HEK293 (cell line): ENCODE results near the gene STARD9.

Source experiments
- GFI1B ChIP-seq: fragments of 450-650 bp; formaldehyde crosslinking; IDR thresholded peaks from 2 replicates; pipeline ENCODE4 v1.5.1; 2016; ENCODE audit warnings: missing biosample characterization, missing genetic modification characterization
- GLI4 ChIP-seq: fragments of 450-650 bp; formaldehyde crosslinking; IDR thresholded peaks from 2 replicates; pipeline ENCODE4 v1.5.1; 2016; ENCODE audit warnings: missing biosample characterization, missing genetic modification characterization
- HOXA7 ChIP-seq: sonication (generic); formaldehyde crosslinking; IDR thresholded peaks from 2 replicates; pipeline ENCODE4 v1.8.1; 2022; ENCODE audit warnings: missing genetic modification reagents, borderline replicate concordance
- KLF10 ChIP-seq: fragments of 450-650 bp; IDR thresholded peaks from 2 replicates; pipeline ENCODE4 v1.5.1; 2018; ENCODE audit warnings: missing biosample characterization, mild to moderate bottlenecking, missing genetic modification characterization
- KLF16 ChIP-seq: fragments of 450-650 bp; formaldehyde crosslinking; IDR thresholded peaks from 2 replicates; pipeline ENCODE4 v1.5.1; 2017; ENCODE audit warnings: missing biosample characterization, missing genetic modification characterization
- PRDM6 ChIP-seq: fragments of 450-650 bp; formaldehyde crosslinking; IDR thresholded peaks from 2 replicates; pipeline ENCODE4 v1.5.1; 2017; ENCODE audit warnings: missing biosample characterization, missing genetic modification characterization
- RBAK ChIP-seq: fragments of 450-650 bp; formaldehyde crosslinking; IDR thresholded peaks from 2 replicates; pipeline ENCODE4 v1.5.1; 2016; ENCODE audit warnings: missing biosample characterization, missing genetic modification characterization
- TRIM28 ChIP-seq: IDR thresholded peaks from 2 replicates; pipeline ENCODE4 v1.6.1; 2011; ENCODE audit warnings: low read length, control low read depth, borderline replicate concordance
- ZBTB8A ChIP-seq: fragments of 450-650 bp; formaldehyde crosslinking; IDR thresholded peaks from 2 replicates; pipeline ENCODE4 v1.5.1; 2016; ENCODE audit warnings: missing biosample characterization, missing genetic modification characterization
- ZNF114 ChIP-seq: fragments of 450-650 bp; formaldehyde crosslinking; IDR thresholded peaks from 2 replicates; pipeline ENCODE4 v1.5.0; 2017; ENCODE audit warnings: missing biosample characterization, missing genetic modification characterization
- ZNF19 ChIP-seq: fragments of 450-650 bp; formaldehyde crosslinking; IDR thresholded peaks from 2 replicates; pipeline ENCODE4; 2016; ENCODE audit warnings: missing biosample characterization, missing genetic modification characterization, low read depth
- ZNF311 ChIP-seq: fragments of 450-650 bp; formaldehyde crosslinking; IDR thresholded peaks from 2 replicates; pipeline ENCODE4 v1.5.1; 2017; ENCODE audit warnings: missing biosample characterization, missing genetic modification characterization, borderline replicate concordance
- ZNF354C ChIP-seq: fragments of 450-650 bp; formaldehyde crosslinking; IDR thresholded peaks from 2 replicates; pipeline ENCODE4 v1.5.1; 2016; ENCODE audit warnings: missing biosample characterization, missing genetic modification characterization, low read depth, borderline replicate concordance
- ZNF362 ChIP-seq: fragments of 450-650 bp; formaldehyde crosslinking; IDR thresholded peaks from 2 replicates; pipeline ENCODE4 v1.5.1; 2016; ENCODE audit warnings: missing biosample characterization, missing genetic modification characterization
- ZNF391 ChIP-seq: fragments of 450-650 bp; formaldehyde crosslinking; IDR thresholded peaks from 2 replicates; pipeline ENCODE4 v1.5.1; 2016; ENCODE audit warnings: low read depth, missing biosample characterization, missing genetic modification characterization, borderline replicate concordance
- ZNF449 ChIP-seq: fragments of 450-650 bp; formaldehyde crosslinking; IDR thresholded peaks from 2 replicates; pipeline ENCODE4 v1.5.1; 2017; ENCODE audit warnings: missing biosample characterization, mild to moderate bottlenecking, missing genetic modification characterization, moderate library complexity
- ZNF560 ChIP-seq: fragments of 450-650 bp; formaldehyde crosslinking; IDR thresholded peaks from 2 replicates; pipeline ENCODE4 v1.5.1; 2017; ENCODE audit warnings: missing biosample characterization, missing genetic modification characterization, borderline replicate concordance
- ZNF585B ChIP-seq: fragments of 450-650 bp; formaldehyde crosslinking; IDR thresholded peaks from 2 replicates; pipeline ENCODE4 v1.5.1; 2016; ENCODE audit warnings: missing biosample characterization, missing genetic modification characterization
- ZNF610 ChIP-seq: fragments of 450-650 bp; formaldehyde crosslinking; IDR thresholded peaks from 2 replicates; pipeline ENCODE4 v1.5.1; 2016; ENCODE audit warnings: missing biosample characterization, missing genetic modification characterization, borderline replicate concordance
- ZNF639 ChIP-seq: fragments of 450-650 bp; formaldehyde crosslinking; IDR thresholded peaks from 2 replicates; pipeline ENCODE4 v1.5.1; 2016; ENCODE audit warnings: missing biosample characterization, missing genetic modification characterization
- ZNF660 ChIP-seq: fragments of 450-650 bp; IDR thresholded peaks from 2 replicates; pipeline ENCODE4 v1.5.1; 2018; ENCODE audit warnings: missing biosample characterization, mild to moderate bottlenecking, missing genetic modification characterization
- ZNF692 ChIP-seq: fragments of 450-650 bp; formaldehyde crosslinking; IDR thresholded peaks from 2 replicates; pipeline ENCODE4 v1.5.1; 2016; ENCODE audit warnings: missing biosample characterization, missing genetic modification characterization
- ZNF777 ChIP-seq: fragments of 450-650 bp; formaldehyde crosslinking; IDR thresholded peaks from 2 replicates; pipeline ENCODE4 v1.5.1; 2017; ENCODE audit warnings: missing biosample characterization, missing genetic modification characterization, borderline replicate concordance
- ZNF843 ChIP-seq: fragments of 450-650 bp; formaldehyde crosslinking; IDR thresholded peaks from 2 replicates; pipeline ENCODE4 v1.5.1; 2016; ENCODE audit warnings: missing biosample characterization, missing genetic modification characterization
- ZSCAN16 ChIP-seq: fragments of 450-650 bp; formaldehyde crosslinking; IDR thresholded peaks from 2 replicates; pipeline ENCODE4 v1.5.1; 2016; ENCODE audit warnings: missing biosample characterization, missing genetic modification characterization
- TF ChIP-seq, protein P1 (sequence below): sonication (generic); formaldehyde crosslinking; IDR thresholded peaks from 2 replicates; pipeline ENCODE4 v1.8.1; 2022; ENCODE audit warnings: mild to moderate bottlenecking, moderate library complexity, missing genetic modification reagents

Gene STARD9

DNA sequence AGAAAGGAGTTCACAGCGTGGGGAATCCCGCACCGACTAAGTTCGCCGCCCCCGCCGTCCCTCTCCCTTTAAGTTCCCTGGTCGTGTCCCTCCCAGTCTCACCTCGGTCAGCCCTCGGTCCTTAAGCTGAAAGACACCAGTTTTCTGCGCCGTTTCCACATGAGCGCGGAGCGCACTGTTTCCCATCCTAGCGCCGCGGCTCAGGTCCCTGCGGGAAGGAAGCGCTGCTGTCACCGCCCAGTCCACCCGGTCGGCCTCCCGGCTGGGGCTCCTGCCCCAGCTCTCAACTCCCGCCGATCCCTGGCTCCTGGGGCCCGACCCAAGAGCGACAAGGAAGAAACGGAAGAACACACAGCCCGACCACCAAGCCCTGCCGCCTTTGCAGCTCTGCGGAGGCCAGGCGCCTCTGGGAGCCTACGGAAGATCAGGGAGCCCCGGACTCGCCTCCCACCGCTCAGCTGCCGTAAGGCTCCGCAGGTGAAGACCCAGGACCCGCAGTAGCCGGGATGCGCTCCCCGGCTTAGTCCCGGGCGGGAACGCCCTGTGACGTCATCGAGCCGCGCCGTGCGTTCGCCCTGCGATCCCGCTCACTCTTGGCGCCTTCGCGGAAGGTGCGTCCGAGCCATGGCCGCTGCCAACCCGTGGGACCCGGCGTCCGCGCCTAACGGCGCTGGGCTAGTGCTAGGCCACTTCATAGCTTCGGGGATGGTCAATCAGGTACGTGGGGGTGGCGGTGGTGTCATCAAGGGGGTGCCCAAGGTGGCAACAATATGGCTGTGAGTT is 27.0 kb upstream of the STARD9 start, which contains the start of the genes HAUS2 and LRRC57 (continued):
- peak; percentile 34; the same call in 1 of the 2 replicates for TF ChIP-seq ZNF391 (tag by site-specific recombination)
- no peak for TF ChIP-seq RBAK (tag by site-specific recombination)
- TF ChIP-seq ZNF777 (tag by site-specific recombination): 0 out of 2 replicates have a peak, but pooled peaks have one; percentile 25
- no peak for TF ChIP-seq PRDM6 (tag by site-specific recombination)
- TF ChIP-seq ZNF639 (tag by site-specific recombination): peak; percentile 63; the same call in 1 of the 2 replicates
- TF ChIP-seq TRIM28: no peak
- no peak for TF ChIP-seq ZNF560 (tag by site-specific recombination)
- TF ChIP-seq KLF16 (tag by site-specific recombination): peak; percentile 61; the same call in 1 of the 2 replicates
- no peak for TF ChIP-seq KLF10 (tag by site-specific recombination)
- TF ChIP-seq ZBTB8A (tag by site-specific recombination): peak; percentile 70
- TF ChIP-seq ZNF354C (tag by site-specific recombination): no peak
- no peak for TF ChIP-seq ZNF19 (tag by site-specific recombination)
- no peak for TF ChIP-seq ZNF449 (tag by site-specific recombination)
- no peak for TF ChIP-seq ZNF114
- no peak; the same call in 1 of the 2 replicates for TF ChIP-seq ZNF660 (tag by site-specific recombination)
- no peak for TF ChIP-seq ZNF585B (tag by site-specific recombination)
- TF ChIP-seq GLI4: no peak
- 0 out of 2 replicates have a peak, but pooled peaks have one; percentile 21 for TF ChIP-seq ZNF843 (tag by site-specific recombination)
- TF ChIP-seq ZSCAN16 (tag by site-specific recombination): no peak
- TF ChIP-seq HOXA7 (CRISPR knock-in tag): no peak
- TF ChIP-seq, protein P1, sequence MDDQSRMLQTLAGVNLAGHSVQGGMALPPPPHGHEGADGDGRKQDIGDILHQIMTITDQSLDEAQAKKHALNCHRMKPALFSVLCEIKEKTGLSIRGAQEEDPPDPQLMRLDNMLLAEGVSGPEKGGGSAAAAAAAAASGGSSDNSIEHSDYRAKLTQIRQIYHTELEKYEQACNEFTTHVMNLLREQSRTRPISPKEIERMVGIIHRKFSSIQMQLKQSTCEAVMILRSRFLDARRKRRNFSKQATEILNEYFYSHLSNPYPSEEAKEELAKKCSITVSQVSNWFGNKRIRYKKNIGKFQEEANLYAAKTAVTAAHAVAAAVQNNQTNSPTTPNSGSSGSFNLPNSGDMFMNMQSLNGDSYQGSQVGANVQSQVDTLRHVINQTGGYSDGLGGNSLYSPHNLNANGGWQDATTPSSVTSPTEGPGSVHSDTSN (CRISPR knock-in tag): 0 out of 2 replicates have a peak, but pooled peaks have one; percentile 49
- TF ChIP-seq ZNF692 (tag by site-specific recombination): peak; percentile 74; the same call in 1 of the 2 replicates
- no peak for TF ChIP-seq ZNF362 (tag by site-specific recombination)
- TF ChIP-seq ZNF610 (tag by site-specific recombination): 0 out of 2 replicates have a peak, but pooled peaks have one; percentile 62
- TF ChIP-seq ZNF311: no peak
- no peak for TF ChIP-seq GFI1B
